ENCODE results near the gene SLC25A21.

Gene SLC25A21

DNA sequence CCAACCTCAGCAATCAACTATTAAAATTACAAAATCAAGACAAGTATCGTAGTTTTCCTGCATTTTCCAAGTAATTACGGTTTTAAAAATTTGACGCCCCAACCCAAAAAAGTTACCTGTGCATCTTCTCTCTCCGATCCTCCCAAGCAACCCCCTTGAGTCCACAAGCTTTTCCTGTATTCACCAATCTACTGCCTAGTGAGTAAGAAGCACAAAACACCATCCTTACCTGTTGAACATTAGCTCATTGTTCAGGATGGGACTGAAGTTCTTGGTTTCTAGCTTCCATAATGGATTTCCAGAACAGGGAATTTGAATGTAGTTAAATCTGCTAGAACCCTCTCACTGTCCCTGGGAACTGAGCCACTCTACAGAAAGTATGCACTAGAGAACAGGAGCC, 348.8 kb downstream of the SLC25A21 start:
- H3K9ac ChIP-seq (ENCODE audit: low read length), result no peak overlapping the region
- no peaks in the 10 kb centered on the region for H4K20me1 ChIP-seq (ENCODE audit: low read depth, low read length)
- H2AFZ ChIP-seq (ENCODE audit: low read depth, low read length, severe bottlenecking), result no peak overlapping the region
- H3F3A ChIP-seq (ENCODE audit: insufficient read depth), result no peaks in the 10 kb centered on the region
- no peaks in the 10 kb centered on the region for H3K9me2 ChIP-seq (replicated peaks; ENCODE audit: insufficient read depth, low read length)
- no peaks in the 10 kb centered on the region for H3K9me3 ChIP-seq (ENCODE audit: insufficient read depth, low read length)
- no peaks in the 10 kb centered on the region for H3K36me3 ChIP-seq (ENCODE audit: low read length)
- no peak overlapping the region for H3K27ac ChIP-seq (ENCODE audit: low read depth, low read length)
- H3K27me3 ChIP-seq (ENCODE audit: low read length), result no peaks in the 10 kb centered on the region
- H3K79me2 ChIP-seq (ENCODE audit: insufficient read depth, low read length), result no peaks in the 10 kb centered on the region
- H3K4me3 ChIP-seq (ENCODE audit: insufficient read depth, low read length, poor library complexity, severe bottlenecking), result no peak overlapping the region
- no peak overlapping the region for H3K4me2 ChIP-seq (ENCODE audit: low read depth, low read length, poor library complexity, severe bottlenecking)
- no peak for TF ChIP-seq EZH2phosphoT487 (conservative IDR thresholded peaks at IDR 0.05; ENCODE audit: low read length)
- TF ChIP-seq CTCF (IDR thresholded peaks at IDR 0.05; ENCODE audit: insufficient read depth, low read length, poor library complexity, severe bottlenecking), result no peak

GRCh38 chr14:36822685-36823084, 349.7 kb downstream of the SLC25A21 start:
- Histone ChIP-seq H3K9ac (ENCODE audit: low read length) (no peak overlapping the region), H3F3A (ENCODE audit: insufficient read depth) (no peaks in the 10 kb centered on the region), H3K27me3 (ENCODE audit: low read length) (no peaks in the 10 kb centered on the region), H2AFZ (ENCODE audit: low read depth, low read length, severe bottlenecking) (no peak overlapping the region), H3K9me3 (ENCODE audit: insufficient read depth, low read length) (no peaks in the 10 kb centered on the region), H3K4me2 (ENCODE audit: low read depth, low read length, poor library complexity, severe bottlenecking) (no peak overlapping the region), H3K9me2 (replicated peaks; ENCODE audit: insufficient read depth, low read length) (no peaks in the 10 kb centered on the region), H3K27ac (ENCODE audit: low read depth, low read length) (no peak overlapping the region), H3K79me2 (ENCODE audit: insufficient read depth, low read length) (no peaks in the 10 kb centered on the region), H3K36me3 (ENCODE audit: low read length) (no peaks in the 10 kb centered on the region), H3K4me3 (ENCODE audit: insufficient read depth, low read length, poor library complexity, severe bottlenecking) (no peak overlapping the region), H4K20me1 (ENCODE audit: low read depth, low read length) (no peaks in the 10 kb centered on the region)
- TF ChIP-seq CTCF (IDR thresholded peaks at IDR 0.05; ENCODE audit: insufficient read depth, low read length, poor library complexity, severe bottlenecking), result no peak
- no peak for TF ChIP-seq EZH2phosphoT487 (conservative IDR thresholded peaks at IDR 0.05; ENCODE audit: low read length)

DNA sequence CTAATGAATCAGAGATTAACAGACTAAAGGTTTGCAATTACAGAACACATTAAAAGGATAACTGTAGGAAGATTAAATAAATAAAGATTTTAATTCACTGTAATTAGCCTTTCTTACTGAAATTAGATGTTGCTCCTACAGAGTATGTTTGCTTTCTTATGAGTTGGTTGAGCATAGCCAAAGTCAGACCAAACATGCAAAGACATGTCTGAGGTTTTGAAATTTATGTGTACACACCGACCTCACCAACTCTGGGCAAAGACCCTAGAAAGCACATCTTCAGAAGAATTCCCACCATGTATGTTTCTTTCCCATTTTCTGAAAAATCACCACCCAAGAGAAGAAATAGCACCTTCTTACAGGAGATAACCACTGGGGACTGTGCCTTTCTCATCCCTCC, 351.5 kb downstream of the SLC25A21 start:
- no peaks in the 10 kb centered on the region for H3K79me2 ChIP-seq (ENCODE audit: insufficient read depth, low read length)
- H3K9ac ChIP-seq (ENCODE audit: low read length), result no peak overlapping the region
- H3K27me3 ChIP-seq (ENCODE audit: low read length), result no peaks in the 10 kb centered on the region
- no peak overlapping the region for H3K4me3 ChIP-seq (ENCODE audit: insufficient read depth, low read length, poor library complexity, severe bottlenecking)
- H3K27ac ChIP-seq (ENCODE audit: low read depth, low read length), result no peak overlapping the region
- no peak overlapping the region for H2AFZ ChIP-seq (ENCODE audit: low read depth, low read length, severe bottlenecking)
- no peak overlapping the region for H3K4me2 ChIP-seq (ENCODE audit: low read depth, low read length, poor library complexity, severe bottlenecking)
- no peaks in the 10 kb centered on the region for H3K9me3 ChIP-seq (ENCODE audit: insufficient read depth, low read length)
- H3K9me2 ChIP-seq (replicated peaks; ENCODE audit: insufficient read depth, low read length), result no peaks in the 10 kb centered on the region
- no peaks in the 10 kb centered on the region for H3F3A ChIP-seq (ENCODE audit: insufficient read depth)
- no peaks in the 10 kb centered on the region for H4K20me1 ChIP-seq (ENCODE audit: low read depth, low read length)
- no peaks in the 10 kb centered on the region for H3K36me3 ChIP-seq (ENCODE audit: low read length)
- TF ChIP-seq EZH2phosphoT487 (conservative IDR thresholded peaks at IDR 0.05; ENCODE audit: low read length) (no peak), CTCF (IDR thresholded peaks at IDR 0.05; ENCODE audit: insufficient read depth, low read length, poor library complexity, severe bottlenecking) (no peak)

Measured in SU-DHL-6 (cell line).